GM21381 (cell line): Measurements from ENCODE around the gene CPTP.
"Not testable (repeated sequence)": the region's sequence is repeated elsewhere in the genome, so short reads cannot be mapped to it uniquely, and the experiment has no call there.

Experiments
- ATAC-seq: cut with Tn5 transposase; IDR thresholded peaks from one replicate; pipeline ENCODE4 v1.9.1; 2021; ENCODE audit warnings: mild to moderate bottlenecking, moderate library complexity; ENCODE audit not compliant: unreplicated experiment

CPTP gene

DNA sequence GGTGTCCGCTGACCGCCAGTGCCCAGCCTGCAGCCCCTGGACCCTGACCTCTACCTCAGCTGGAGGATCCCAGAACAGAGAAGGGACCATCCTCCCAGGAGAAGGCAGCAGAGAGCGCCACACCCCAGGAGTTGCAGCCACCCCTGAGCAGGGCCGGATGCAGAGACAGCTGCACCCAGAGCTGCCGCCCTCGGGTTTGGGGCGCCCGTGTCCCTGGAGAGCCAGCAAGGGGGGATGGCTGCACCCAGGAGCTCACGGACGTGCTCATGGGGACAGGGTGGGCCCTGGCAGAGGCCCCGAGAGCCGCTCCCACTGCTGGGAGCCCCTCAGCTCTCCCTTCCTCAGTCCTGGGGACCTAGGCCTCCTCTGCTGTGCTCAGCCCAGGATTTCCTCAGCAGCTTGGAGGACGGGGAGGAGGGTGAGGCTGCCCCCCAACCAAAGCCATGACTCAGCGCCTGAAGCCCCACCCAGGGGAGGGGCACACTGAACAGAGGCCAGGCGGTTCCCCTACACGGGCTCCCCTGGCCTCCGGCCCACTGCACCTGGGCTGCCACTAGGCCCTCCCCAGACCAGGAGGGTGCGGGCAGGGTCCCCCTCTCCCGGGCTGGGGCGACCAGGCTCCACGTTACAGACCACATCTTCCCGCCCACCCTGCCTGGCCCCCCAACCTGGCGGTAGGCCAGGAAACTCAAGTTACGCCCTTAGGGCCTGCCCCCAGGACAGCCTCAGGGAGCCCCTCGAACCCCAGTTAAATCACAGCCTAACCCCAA, 19.1 kb upstream of the CPTP start:
- ATAC-seq: no peak

DNA sequence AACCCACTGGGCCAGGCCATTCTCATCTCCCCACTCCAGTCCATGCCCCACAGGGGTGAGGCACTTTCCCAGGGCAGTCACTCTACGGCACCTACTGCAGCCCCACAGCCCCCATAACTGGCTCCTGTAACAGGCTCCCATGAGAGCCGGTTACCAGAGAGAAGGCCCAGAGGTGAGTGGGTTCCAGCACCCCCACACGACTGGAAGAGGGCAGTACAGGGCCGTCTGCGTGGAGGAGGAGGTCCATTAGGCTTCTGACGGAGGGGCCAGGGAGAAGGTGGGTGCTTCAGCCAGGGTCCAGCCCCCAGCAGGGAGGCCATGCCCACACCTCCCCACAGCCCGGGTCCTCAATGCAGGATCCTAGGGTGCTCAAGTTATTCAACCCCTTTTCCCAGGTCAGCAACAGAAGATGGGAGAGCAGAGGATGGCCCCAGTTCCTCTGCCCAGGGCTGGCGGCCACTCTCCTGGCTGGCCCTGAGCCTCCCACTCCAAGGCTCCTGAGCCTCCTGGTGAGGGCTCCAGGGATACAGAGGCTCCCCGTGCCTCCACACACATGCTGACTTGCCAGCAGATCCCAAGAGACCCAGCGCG, 18.4 kb upstream of the CPTP start:
- ATAC-seq: no peak

DNA sequence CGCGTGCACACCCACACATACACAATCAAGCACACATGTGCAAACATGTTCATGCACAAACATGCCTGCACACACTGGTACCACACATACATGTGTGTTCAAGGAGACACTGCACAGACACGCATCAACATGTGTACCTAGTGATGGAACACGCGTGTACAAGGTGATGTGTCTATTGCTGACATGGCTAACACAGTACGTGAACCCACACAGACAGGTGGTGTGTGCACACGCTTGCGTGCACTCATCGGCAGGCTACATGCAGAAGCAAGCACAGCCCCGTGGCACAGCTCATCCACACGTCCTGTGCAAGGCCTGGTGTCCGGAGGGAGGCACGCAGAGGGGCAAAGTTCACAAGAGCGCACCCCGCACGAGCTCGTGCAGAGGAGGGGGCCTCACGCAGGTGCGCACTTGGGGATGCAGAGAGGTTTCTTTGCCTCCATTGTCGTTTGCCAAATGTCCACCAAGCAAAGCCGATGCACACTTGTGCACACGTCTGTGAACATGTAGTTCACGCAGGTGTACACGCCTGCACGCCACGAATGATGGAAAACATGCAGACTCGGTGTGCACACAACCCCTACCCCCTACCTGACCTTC, 17.8 kb upstream of the CPTP start:
- no peak for ATAC-seq

DNA sequence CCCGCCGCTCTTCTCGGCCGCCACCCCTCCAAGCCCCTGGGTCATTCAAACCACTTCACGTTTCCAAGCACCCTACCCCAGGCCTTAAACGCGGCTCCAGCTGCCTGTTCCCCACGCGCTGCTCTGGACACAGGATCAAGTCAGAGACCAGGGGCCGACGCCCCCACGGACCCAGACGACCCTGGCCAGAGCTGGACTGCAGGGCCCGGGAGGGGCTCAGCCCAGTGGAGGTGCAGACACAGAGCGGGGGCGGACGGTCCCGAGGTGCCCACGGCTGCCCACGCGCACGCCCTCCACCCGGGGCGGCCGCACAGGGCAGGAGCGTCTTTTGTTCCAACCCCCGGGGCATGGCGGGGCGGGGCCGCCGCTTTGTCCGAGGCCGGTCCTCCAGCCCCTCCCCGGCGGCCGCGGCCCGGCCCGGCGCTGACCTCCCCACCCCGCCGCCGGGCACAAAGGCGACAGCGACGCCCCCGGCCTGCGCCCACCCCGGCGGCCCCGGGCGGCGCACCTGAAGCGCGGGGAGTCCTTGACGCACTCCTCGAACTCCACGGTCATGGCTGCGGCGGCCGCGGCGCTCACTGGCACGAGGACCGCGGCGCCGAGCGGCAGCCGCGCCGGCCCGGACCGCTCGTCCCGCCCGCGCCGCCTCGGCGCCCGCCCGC, 17.2 kb upstream of the CPTP start:
- peak; percentile 1 for ATAC-seq

DNA sequence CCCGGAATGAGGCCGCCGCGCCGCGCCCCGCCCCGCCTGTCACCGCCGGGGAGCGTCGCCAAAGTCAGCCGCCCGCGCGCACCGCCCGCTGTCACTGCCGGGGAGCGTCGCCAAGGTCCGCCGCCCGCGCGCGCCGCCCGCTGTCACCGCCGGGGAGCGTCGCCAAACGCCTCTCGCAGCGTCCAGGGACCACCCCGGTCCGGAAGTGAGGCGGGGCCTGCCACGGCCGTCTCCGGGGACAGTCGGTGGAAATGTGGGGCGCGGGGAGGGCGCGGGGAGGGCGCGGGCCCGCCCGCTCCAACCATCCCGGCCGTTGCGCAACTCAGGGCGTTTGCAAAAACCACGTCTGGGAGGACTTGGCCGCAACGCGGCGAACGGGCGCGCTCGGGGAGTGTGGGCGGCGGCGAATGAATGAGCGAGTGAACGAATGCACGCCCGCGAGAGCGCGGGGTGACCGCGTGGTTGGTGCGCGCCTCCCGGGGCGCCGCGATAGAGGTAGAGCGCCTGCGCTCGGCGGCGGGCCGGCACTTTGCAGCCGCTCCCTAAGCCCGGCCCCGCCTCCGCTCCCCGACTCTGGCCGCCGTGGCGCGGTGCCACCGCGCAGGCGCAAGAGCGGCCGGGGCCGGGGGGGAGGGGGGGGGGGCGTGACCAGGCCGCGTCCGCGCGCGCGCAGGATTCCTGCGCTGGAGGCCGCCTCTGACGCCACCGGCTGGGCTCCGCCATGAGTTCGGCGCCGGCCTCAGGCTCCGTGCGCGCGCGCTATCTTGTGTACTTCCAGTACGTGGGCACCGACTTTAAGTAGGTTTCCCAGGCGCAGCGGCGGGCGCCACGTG, 16.5 kb upstream of the CPTP start, which contains the start of the genes ACAP3 and PUSL1:
Gene ACAP3 (minus strand): TSS at position 8 of the 833 bp plus-strand sequence. CDS start 115 bp downstream, outside the sequence.
Gene PUSL1 (plus strand): TSS at position 675 of the 833 bp plus-strand sequence. CDS start 47 bp downstream, at position 722.
- peak; percentile 58 for ATAC-seq

DNA sequence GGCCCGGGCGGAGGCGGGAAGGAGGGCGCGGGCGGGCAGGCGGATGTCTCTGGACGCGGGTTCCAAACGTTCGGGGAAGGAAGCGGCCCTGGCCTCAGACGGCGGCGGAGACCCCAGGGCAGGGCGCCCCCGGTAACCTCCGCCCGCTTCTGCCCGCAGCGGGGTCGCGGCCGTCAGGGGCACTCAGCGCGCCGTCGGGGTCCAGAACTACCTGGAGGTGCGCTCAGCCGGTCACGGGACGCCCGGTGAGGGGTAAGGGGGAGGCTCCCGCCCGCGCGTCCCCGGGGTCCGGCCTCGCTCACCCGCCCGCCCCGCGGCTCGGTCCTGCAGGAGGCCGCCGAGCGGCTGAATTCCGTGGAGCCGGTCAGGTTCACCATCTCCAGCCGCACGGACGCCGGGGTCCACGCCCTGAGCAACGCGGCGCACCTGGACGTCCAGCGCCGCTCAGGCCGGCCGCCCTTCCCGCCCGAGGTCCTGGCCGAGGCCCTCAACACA, 15.8 kb upstream of the CPTP start:
- ATAC-seq: no peak

DNA sequence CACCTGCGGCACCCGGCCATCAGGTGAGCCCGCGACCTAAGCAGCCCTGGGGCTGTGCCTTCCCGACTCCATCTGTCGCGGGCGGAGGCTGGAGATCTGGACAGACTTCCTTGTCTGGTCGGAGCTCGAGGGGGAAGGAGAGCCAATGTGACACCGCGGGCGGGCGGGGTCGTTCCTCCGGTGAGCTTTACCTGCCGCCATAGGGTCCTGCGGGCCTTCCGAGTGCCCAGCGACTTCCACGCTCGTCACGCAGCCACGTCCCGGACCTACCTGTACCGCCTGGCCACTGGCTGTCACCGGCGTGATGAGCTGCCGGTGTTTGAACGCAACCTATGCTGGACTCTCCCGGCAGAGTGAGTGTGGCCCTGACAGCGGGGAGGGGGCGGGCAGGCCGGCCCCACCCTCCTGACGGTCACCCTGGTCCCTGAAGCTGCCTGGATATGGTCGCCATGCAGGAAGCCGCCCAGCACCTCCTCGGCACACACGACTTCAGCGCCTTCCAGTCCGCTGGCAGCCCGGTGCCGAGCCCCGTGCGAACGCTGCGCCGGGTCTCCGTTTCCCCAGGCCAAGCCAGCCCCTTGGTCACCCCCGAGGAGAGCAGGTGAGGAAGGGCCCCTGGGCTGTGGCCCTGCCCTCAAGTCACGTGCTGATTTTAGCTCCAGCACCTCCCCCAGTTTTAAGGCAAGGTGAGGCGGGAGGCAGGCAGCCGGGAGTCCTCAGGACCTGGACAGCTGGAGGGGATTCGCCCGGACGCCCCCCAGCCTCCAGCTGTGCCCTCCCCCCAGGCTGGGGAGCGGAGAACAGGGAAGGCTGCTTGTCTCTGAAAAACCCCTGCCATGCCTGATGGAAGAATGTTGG, 15.1 kb upstream of the CPTP start:
- no peak for ATAC-seq

DNA sequence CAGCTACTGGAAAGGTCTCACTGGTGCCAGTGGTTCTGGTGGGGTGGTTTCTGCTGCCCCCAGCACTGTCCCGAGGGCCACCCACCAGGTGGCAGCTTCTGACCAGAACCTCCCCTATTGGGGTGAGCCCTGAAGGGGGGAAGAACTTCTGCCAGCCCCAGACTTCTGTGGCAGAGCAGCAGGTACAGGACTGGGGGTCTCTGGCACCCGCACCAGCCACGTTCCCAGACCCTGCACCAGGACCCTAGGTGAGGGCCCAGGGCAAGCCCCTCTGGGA, 14.6 kb upstream of the CPTP start:
- no peak for ATAC-seq

DNA sequence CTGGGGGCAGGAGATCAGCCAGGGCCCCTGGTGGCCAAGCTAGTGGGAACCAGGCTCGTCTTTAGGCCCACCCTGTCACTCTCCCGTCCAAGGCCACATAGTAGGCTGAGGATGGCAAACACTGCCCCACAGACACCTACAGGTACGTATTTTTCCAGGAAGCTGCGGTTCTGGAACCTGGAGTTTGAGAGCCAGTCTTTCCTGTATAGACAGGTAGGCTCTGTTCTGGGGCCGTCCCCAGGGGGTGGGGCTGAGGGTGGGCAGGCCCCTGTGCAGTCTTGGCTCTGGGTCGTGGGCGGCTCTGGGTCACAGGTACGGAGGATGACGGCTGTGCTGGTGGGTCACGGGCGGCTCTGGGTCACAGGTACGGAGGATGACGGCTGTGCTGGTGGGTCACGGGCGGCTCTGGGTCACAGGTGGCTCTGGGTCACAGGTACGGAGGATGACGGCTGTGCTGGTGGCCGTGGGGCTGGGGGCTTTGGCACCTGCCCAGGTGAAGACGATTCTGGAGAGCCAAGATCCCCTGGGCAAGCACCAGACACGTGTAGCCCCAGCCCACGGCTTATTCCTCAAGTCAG, 14.0 kb upstream of the CPTP start:
- ATAC-seq: no peak

DNA sequence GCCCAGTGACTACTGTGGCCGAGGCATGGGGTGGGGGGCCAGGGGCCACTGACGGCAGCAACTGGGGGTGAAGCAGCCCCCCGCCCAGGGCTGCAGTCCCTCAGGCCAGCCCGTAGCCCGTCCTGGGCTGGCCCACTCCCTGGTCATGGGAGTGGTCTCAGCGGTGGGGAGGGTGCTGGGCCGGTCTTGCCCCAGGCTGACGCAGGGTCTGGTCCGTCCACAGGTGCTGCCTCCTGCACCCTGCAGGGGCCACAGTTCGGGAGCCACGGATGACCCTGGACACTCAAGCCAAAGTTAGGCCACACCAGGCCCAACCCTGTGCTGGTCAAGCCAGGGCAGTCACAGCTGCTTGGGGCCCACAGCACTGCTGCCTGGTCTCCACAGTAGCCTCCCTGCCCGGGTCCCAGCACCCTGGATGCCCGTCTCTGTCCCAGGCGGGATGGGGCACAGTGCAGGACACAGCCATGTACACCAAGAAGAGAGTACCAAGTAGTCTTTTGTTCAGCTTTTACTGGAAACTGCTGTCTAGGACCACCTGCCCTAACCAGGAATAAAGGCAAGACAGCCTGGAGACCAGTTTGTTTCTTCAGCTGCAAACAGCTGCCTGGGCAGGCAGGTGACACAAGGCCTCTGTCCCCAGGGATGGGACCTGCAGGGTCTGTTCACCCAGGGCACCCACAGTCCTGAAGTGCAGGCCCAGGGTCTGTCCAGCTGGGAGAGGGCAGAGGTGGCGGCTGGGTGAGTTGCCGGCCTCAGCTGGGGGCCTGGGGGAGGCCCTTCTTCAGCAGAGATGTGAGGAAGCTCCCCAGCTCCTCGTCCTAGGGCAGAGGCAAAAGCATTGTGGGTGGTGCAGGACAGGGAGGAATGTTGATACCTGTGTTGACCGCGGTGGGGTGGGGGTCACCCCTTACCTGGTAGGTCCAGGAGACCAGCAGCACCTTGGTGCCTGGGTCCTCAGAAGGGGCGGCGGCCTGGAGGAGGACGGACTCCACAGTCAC, 13.2 kb upstream of the CPTP start:
- no peak for ATAC-seq

DNA sequence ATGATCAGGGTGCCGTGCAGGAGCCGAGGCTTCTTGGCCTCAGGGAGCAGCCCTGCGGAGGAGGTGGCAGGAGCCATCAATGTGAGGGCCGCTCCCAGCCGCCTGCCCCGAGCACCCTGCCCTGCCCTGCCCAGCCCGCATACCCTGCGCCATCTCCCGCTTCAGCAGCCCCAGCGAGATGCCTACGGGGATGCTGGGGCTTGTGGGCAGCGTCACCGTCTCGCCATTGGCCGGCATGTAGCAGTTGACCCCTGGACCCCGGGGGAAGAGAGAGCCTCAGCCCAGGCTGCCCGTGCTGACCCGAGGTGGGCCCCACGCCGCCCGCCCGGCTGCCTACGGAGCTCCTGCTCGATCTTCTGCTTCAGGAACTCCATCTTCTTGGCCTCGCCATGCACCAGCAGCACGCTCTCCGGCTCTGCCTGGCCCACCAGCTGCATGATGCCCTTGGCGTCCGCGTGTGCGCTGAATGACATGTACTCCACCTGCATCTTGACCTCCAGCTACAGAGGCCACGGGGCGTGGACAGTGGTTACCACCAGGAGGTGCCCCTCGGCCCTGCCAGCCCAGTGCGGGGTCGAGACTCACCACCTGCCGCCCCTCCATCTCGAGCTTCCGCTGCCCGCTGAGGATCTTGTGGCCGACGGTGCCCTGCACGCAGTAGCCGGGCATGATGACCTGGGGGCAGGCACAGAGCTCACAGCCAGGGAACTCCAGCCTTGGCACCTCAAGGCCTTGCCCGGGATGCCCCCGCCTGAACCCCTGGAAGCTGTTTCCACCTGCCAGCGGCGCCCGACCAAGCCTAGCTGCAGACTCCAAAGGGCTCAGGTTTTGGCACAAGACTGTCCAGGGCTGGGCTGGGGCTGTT, 11.9 kb upstream of the CPTP start:
- ATAC-seq: no peak

DNA sequence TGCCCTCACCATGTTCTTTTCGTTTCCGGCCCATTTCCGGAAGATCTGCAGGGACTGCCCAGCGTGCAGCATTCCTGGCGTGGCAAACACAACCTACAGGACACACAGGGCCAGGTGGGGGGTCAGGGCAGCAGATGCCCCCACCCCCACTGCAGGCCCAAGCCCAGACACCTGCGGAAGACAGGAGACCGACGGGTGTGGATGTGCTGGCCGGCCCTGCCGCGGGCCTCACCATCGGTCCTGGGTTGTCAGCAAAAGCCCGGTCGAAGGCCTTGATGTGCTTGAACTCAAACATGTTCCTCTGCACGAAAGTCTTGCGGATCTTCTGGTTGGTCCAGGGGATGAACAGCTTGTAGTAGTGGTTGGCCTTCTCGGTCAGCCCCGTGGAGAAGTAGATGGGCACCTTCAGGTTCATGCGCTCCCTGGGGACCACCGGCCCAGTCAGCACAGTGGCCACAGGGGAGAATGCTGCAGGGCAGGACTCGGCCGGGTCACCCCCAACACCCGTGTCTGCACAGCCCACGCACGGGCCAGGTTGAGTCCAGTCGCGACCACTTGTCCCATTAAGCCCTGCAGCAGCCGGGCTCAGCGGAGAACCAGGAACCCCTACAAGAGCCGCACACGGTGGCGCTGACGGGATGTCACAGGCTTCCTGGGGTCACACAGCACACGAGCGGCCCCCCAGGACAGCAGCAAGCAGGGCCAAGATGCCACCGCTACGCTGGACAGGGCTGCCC, 10.9 kb upstream of the CPTP start:
- no peak for ATAC-seq

DNA sequence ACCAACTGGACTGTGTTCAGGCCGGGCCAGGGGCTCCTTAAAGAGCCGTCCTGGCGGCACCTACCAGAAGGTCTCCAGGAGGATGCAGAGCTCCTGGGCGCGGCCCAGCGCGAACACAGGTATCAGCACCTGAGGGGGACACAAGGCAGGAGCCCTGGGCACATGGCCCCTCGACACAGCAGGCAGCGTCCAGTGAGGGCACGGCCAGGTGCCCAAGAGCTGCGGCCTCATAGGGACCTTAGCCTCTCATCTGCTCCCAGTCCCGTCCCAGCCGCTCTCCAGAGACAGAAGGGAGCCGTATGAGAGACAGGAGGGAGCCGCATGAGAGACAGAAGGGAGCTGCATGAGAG, 10.4 kb upstream of the CPTP start:
- no peak for ATAC-seq

DNA sequence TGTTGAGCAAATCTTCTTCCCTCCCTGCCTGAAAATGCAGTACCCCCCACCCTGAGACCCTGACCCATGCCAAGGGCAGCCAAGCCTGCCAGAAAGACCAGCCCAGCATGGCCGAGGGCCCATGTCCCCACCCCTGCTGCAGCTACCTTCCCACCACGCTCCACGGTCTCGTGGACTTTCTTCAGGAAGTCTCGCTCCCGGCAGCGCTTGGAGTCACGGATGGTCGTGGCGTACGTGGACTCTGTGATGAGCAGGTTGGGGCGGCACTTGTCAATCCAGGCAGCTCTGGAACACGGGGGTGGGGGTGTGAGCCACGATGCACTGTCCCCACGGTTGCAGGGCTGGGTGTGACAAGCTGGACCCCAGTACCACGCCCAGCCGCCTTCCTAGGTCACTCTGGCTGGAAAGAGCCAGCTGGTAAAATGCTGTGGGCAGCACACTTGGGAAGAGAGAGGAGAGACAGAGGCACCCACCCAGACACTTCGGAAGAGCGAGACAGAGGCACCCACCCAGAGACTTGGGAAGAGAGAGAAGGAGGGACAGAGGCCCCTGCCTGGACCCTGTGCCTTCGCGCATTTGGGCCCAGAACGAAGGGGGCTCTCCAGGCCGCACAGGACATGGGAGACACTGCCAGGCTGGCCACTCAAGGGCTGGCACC, 9.8 kb upstream of the CPTP start:
- ATAC-seq: no peak

DNA sequence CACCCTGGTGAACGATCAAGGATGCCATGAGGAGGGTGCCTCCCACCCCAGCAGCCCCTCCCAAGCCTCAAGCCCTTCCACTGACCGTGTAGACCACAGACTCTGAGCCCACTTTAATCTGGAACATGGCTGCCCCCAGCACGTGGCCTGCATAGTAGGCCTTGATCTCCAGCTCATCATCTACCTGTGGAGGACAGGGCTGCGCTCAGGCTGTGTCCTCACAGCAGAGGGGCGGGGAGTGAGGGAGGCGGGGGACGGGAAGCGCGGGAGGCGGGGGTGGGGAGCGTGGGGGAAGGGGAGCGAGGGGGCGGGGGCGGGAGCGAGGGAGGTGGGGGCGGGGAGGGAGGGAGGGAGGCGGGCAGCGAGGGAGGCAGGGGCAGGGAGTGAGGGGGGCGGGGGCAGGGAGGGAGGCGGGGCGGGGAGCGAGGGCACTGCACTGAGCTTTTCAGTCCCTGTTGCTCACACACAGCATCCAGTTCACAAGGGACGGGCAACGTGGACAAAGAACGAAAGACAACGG, 9.1 kb upstream of the CPTP start:
- ATAC-seq: no peak

DNA sequence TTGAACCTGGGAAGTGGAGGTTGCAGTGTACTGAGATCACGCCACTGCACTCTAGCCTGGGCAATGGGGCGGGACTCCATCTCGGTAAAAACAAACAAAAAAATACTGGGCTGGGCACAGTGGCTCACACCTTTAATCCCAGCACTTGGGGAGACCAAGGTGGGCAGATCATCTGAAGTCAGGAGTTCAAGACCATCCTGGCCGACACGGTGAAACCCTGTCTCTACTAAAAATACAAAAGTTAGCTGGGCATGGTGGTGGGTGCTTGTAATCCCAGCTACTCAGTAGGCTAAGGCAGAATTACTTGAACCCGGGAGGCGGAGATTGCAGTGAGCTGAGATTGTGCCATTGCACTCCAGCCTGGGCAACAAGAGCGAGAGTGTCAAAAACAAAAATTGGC, 8.4 kb upstream of the CPTP start:
- ATAC-seq: not testable (repeated sequence)
